Gastrocnemius medialis (tissue), 4 donors: ENCODE measurements around the gene CHSY1.

ENCODE experiments used
- CTCF ChIP-seq, 5 experiments: fragments of 450-650 bp in 3 of 5; fragments of 200-600 bp in 2 of 5; sonication (generic) in 2 of 5; IDR thresholded peaks in 4 of 5; conservative IDR thresholded peaks in 1 of 5; 1 replicate in 4 of 5; 2 replicates in 1 of 5; pipeline ENCODE4 v1.5.1; 2016 to 2019; ENCODE audit warnings: antibody characterized with exemption in 5 of 5, mild to moderate bottlenecking in 3 of 5, moderate library complexity in 3 of 5
- POLR2A ChIP-seq, 2 donors: fragments of 450-650 bp; IDR thresholded peaks; one replicate each; pipeline ENCODE4 v1.6.1; 2017; ENCODE audit warnings: antibody characterized with exemption in 2 of 2, mild to moderate bottlenecking in 2 of 2, moderate library complexity in 2 of 2

GRCh38 chr15:101141926-101142527 is 109.8 kb downstream of the CHSY1 start:
- TF ChIP-seq CTCF (IDR thresholded peaks at IDR 0.05 in 4 of 5, conservative IDR thresholded peaks at IDR 0.05 in 1 of 5): no peak
- no peak for TF ChIP-seq POLR2A (IDR thresholded peaks at IDR 0.05)
